Thoracic aorta (tissue), 2 donors: ENCODE results near the gene NDUFAF8. TPM values are rescaled to one million over a fixed set of nuclear protein-coding genes. Genes with fewer than 3 reads are reported as not detected.

Experiments used
- ATAC-seq: fragments of 150-250 bp; one replicate; pipeline ENCODE4 v1.8.0; 2017; ENCODE audit warnings: low read depth; ENCODE audit not compliant: insufficient number of reproducible peaks, low FRiP score
- DNase-seq: peaks from one replicate; pipeline ENCODE4 v3.0.0-alpha.2; 2020; ENCODE audit warnings: low spot score
- H3K27ac ChIP-seq, 2 donors: fragments of 200-600 bp; sonication (generic); 1 replicate in 1 of 2; 2 replicates in 1 of 2; pipeline ENCODE4 v1.5.1; 2016; ENCODE audit warnings: mild to moderate bottlenecking in 2 of 2, moderate library complexity in 2 of 2
- H3K27me3 ChIP-seq: fragments of 200-600 bp; sonication (generic); replicated peaks from 2 replicates; pipeline ENCODE4 v1.6.0; 2016; ENCODE audit warnings: mild to moderate bottlenecking; ENCODE audit not compliant: insufficient read depth
- H3K36me3 ChIP-seq: fragments of 200-600 bp; sonication (generic); one replicate; pipeline ENCODE4 v1.5.1; 2016
- H3K4me1 ChIP-seq, 2 donors: fragments of 200-600 bp; sonication (generic); 1 replicate in 1 of 2; 2 replicates in 1 of 2; pipeline versions ENCODE4 v1.5.1 to v1.6.0; 2016; ENCODE audit warnings: low read depth in 2 of 2, mild to moderate bottlenecking in 1 of 2; ENCODE audit not compliant: control insufficient read depth in 1 of 2
- H3K4me3 ChIP-seq: fragments of 200-600 bp; sonication (generic); 2 replicates; pipeline ENCODE4 v1.5.1; 2016; ENCODE audit warnings: mild to moderate bottlenecking
- H3K9me3 ChIP-seq: fragments of 200-600 bp; sonication (generic); 2 replicates; pipeline ENCODE4 v1.5.1; 2016
- total RNA-seq, 2 donors: library from RNA; depleted of rRNA; stranded (reverse); fragments of >200 nt; gene quantifications; one replicate each; pipeline versions ENCODE4 v1.1.0 to v1.2.3, GENCODE V29; 2016
- TF ChIP-seq, protein P1 (sequence below): fragments of 200-600 bp; sonication (generic); IDR thresholded peaks from one replicate; pipeline ENCODE4 v1.5.1; 2019; ENCODE audit warnings: antibody characterized with exemption

Gene NDUFAF8, protein sequence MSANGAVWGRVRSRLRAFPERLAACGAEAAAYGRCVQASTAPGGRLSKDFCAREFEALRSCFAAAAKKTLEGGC
- total RNA-seq: 10 to 100 TPM; 17.8 to 19.5 TPM

DNA sequence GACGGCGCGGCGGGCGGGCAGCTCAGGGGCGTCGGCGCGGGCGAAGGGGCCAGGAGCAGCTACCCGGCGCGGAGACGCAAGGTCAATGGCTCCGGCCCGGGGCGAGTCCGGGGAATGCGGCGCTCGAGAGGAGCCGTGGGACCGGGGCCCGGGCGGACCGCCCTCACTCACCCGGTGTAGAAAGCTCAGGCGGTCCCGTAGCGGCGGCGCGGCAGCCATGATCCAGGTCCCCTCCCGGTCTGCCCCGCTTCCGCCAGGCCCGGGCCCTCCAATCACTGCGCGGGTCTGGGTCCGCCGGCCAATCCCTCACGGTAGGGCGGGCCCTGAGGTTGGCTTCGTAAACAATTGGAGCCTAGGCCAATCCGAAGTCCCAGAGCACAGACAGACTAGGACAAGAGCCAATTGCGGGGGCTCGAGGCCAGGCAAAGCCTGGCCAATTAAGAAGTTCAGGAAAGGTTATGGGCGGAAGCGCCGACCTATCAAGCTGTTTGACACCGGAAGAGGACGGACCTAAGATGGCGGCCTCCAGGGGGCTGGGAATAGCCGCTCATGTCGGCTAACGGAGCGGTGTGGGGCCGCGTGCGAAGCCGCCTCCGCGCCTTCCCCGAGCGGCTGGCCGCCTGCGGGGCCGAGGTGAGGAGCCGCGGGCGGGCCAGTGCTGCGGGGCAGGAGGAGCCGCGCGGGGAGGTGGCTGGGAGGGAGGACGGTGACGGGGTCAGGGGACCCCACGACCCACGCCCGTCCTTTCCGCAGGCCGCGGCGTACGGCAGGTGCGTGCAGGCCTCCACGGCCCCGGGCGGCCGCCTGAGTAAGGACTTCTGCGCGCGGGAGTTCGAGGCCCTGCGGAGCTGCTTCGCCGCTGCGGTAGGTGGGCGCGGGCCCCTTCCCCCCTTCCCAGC lies at the start of gene NDUFAF8, which contains the start of gene TEPSIN:
TSS of gene NDUFAF8 (plus strand) at position 504 of the 899 bp plus-strand sequence. CDS start at position 550, 46 bp downstream.
TSS of gene TEPSIN (minus strand) at position 241 of the 899 bp plus-strand sequence. CDS start at position 219, 22 bp downstream.
- DNase-seq (peak; percentile 96), ATAC-seq (peak; percentile 98)
- Histone ChIP-seq H3K4me3 (peak within 1 kb of the TSS; percentile 94), H3K27ac (peak within 1 kb of the TSS; percentile 62 to 72), H3K9me3 (no peaks in the 10 kb centered on the region), H3K27me3 (no peaks in the 10 kb centered on the region), H3K36me3 (peaks cover 6% of the 10 kb centered on the region), H3K4me1 (peaks cover 18 to 27% of the 10 kb centered on the region in 2 donors)
- TF ChIP-seq, protein P1, sequence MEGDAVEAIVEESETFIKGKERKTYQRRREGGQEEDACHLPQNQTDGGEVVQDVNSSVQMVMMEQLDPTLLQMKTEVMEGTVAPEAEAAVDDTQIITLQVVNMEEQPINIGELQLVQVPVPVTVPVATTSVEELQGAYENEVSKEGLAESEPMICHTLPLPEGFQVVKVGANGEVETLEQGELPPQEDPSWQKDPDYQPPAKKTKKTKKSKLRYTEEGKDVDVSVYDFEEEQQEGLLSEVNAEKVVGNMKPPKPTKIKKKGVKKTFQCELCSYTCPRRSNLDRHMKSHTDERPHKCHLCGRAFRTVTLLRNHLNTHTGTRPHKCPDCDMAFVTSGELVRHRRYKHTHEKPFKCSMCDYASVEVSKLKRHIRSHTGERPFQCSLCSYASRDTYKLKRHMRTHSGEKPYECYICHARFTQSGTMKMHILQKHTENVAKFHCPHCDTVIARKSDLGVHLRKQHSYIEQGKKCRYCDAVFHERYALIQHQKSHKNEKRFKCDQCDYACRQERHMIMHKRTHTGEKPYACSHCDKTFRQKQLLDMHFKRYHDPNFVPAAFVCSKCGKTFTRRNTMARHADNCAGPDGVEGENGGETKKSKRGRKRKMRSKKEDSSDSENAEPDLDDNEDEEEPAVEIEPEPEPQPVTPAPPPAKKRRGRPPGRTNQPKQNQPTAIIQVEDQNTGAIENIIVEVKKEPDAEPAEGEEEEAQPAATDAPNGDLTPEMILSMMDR: no peak

DNA sequence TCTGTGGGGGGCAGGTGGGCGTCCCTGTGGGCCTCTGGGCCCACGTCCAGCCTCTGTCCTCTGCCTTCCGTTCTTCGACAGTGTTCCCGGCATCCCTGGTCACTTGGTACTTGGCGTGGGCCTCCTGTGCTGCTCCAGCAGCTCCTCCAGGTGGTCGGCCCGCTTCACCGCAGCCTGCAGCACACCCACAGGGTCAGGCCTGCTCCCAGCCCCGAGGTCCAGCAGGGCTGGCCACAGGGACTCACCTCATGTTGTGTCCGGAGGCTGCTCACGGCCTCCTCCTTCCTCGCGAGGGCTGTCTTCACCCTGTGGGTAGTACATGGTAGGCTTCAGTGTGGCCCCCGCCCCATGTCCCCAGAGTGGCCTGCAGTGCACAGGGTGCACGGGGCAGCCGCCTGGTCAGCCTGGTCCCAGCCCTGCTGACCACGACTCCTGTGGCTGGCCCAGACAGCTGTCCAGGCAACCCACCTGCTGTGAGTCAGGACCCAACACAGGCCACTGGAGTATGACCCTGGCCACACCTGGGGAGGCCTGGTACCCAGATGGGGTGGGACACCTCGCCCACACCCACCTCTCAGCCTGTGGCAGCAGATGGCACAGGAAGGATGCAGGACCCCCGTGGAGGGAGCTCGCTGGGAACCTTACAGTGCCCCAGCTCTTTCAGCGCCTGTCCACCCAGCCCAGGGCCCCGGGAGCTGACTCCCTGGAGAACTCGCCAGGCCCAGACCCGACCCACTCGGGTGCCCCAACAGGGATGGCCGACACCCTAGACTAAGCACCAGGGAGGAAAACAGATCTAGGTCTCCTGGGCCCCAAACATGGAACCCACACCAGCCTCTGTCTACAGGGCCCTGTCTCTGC lies 49.2 kb upstream of the NDUFAF8 start:
- TF ChIP-seq, protein P1: no peak
- H3K36me3 ChIP-seq: peaks cover 2% of the 10 kb centered on the region
- H3K27me3 ChIP-seq: no peaks in the 10 kb centered on the region
- H3K27ac ChIP-seq: no peak overlapping the region
- DNase-seq (no peak), ATAC-seq (no peak)
- no peak overlapping the region for H3K4me3 ChIP-seq
- H3K9me3 ChIP-seq: no peaks in the 10 kb centered on the region
- H3K4me1 ChIP-seq: peaks cover 0 to 1% of the 10 kb centered on the region in 2 donors

DNA sequence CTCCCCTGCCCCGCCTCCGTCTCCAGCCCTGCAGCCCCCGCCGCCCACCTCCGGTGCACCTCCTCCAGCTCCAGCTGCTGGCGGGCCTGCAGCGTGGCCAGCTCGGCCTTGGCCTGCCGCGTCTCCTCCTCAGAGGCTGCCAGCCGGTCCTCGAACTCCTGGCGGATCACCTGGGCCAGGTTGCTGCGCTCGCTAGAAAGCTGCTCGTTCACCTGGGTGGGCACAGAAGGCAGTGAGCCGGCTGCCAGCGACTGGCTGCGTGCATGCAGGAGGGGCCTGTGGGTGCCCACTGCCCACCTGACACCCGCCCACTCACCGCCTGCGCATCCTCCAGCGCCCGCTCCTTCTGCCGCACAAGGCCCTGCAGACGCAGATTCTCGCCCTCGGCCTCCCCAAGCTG lies 48.5 kb upstream of the NDUFAF8 start:
- H3K36me3 ChIP-seq: peaks cover 2% of the 10 kb centered on the region
- no peaks in the 10 kb centered on the region for H3K27me3 ChIP-seq
- TF ChIP-seq, protein P1: no peak
- ATAC-seq: no peak
- no peak for DNase-seq
- H3K4me1 ChIP-seq: peaks cover 0 to 8% of the 10 kb centered on the region in 2 donors
- no peaks in the 10 kb centered on the region for H3K9me3 ChIP-seq
- H3K27ac ChIP-seq: no peak overlapping the region
- H3K4me3 ChIP-seq: no peak overlapping the region

DNA sequence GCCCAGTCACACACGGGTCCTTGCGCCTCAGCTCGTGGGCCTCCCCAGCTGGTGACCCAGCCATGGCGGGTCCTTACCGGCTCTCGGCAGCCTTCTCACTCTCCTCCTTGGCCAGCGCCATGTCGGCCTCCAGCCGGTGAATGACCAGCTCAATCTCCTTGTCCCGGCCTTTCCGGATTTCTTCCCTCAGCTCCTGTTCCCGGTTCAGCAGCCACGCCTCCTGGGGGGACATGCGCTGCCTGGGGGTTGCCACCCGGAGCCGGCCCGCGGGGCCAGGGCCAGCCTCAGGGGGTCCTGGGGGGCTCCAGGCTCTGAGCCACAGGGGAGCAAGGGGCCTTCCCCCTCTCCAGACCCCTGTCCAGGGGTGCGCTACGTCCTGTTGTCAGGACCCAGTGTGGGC lies 48.0 kb upstream of the NDUFAF8 start:
- TF ChIP-seq, protein P1: no peak
- Histone ChIP-seq H3K9me3 (no peaks in the 10 kb centered on the region), H3K27ac (no peak overlapping the region), H3K27me3 (no peaks in the 10 kb centered on the region), H3K4me1 (peaks cover 0 to 13% of the 10 kb centered on the region in 2 donors), H3K4me3 (no peak overlapping the region), H3K36me3 (peaks cover 2% of the 10 kb centered on the region)
- no peak for DNase-seq
- no peak for ATAC-seq
